GM18520 (cell line): ENCODE measurements around the gene RASAL2.

Source experiments
- ATAC-seq: cut with Tn5 transposase; IDR thresholded peaks from one replicate; pipeline ENCODE4 v1.9.1; 2021; ENCODE audit not compliant: unreplicated experiment

RASAL2 gene

GRCh38 chr1:178483251-178483957 is 389.5 kb downstream of the RASAL2 start:
- ATAC-seq, result no peak

DNA sequence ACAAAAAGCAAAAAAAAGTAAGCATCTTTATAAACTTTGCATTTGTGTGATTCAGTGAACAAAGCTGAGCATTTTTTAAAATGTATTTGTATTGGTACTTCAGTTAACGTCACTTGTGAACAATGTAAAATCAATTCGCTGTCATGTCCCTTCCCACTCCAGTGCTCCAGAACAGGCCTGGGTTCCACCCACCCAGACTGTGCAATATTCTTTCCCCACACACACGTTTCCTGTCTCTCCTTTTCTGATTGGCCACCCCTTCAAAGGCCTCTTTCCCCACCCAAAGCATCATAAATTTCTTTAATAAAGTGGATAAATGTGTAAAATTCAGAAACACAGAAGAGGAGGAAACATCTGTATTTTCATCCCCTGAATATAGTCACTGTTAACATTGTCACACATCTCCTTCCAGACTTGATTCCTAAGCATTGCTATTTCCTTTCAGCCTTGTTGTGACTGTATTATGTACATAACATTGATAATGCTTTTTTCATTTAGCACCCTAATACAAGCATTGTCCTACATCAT is 390.9 kb downstream of the RASAL2 start:
- ATAC-seq, result no peak

DNA sequence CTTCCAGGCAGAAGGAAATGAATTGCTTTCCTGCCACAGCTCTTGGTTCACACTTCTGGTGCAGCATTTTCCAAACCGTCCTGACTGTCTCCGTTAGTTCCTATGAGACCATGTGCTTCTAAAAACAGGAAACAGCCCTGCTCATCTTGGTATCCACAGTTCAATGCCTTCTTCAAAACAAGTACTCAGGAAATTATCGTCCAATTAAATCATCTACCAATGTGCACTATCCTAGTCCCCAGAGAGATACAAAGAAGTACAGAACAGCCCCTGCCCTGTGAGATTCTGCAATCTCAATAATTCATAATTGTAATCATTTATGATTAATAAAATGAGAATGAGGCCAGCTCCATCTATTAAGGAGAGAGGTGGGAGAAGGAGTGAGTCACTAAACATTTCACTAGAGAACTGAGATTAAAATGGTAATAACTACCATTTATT is 391.7 kb downstream of the RASAL2 start:
- no peak for ATAC-seq

GRCh38 chr1:178486100-178487069 is 392.5 kb downstream of the RASAL2 start:
- ATAC-seq, result no peak

DNA sequence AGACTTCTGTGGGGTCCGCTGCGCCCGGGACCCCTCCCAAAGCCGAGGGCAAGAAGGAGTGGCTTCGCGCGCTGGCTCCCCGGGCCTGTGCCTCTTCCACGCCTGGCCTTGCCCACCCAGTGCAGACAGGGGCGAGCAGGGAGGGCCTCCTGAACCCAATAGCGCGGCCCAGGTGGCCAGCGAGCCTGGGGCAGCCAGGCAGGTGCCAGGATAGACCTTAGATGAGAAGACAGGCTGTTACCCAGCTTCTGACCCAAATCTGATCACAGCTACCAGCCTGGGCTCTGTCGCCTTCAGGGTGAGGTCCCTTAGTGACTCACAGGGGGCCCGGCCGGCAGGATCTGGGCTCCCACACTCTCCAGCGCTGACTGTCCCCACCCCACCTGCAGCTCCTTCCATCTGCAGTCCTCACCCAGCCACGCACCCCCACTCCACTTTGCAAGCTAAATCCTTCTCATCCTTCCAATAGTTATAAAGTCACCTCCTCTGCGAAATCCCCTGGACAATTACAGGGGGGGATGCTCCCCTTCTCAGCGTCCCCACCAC is 393.2 kb downstream of the RASAL2 start:
- ATAC-seq, result no peak

- ATAC-seq, result no peak
These were observed 394.5 kb downstream of the RASAL2 start for GRCh38 chr1:178488393-178488792.

- ATAC-seq, result no peak
These were observed 395.5 kb downstream of the RASAL2 start for GRCh38 chr1:178489399-178489798.

GRCh38 chr1:178490136-178490535 is 396.2 kb downstream of the RASAL2 start:
- ATAC-seq, result no peak

DNA sequence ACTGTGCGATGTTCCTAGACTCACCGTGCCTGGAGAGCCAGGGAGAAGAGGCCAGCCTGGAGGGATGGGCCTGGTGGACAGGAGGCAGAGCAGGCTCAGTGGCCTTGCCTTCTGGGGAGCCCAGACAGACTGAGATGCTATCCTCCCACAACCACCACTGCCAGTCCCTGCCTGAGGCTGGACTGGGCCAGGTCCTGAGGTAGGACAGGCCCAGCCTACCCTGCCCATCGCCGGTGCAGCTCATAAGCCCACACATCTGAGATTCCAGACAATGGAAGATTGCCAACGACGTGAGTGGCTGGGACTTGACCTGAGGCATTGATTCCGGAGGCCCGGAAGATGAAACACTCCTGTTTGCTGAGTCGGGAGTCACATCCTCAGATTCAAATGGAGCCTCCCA is 397.1 kb downstream of the RASAL2 start:
- no peak for ATAC-seq

DNA sequence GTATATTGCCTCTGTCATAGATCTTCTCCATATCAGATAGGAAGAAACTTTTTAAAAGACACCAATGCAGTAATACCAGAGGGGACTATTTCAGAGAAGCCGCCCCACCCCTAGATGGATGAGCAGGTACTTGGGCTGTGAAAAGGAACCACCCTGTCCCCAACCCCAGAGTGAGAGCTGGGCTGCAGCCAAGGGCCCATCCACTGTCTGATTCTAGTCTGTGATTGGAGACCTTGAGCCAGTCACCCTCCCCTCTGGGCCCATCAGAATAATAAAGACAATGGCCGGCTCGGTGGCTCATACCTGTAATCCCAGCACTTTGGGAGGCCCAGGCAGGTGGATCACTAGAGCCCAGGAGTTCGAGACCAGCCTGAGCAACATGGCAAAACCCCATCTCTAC is 397.8 kb downstream of the RASAL2 start:
- no peak for ATAC-seq

DNA sequence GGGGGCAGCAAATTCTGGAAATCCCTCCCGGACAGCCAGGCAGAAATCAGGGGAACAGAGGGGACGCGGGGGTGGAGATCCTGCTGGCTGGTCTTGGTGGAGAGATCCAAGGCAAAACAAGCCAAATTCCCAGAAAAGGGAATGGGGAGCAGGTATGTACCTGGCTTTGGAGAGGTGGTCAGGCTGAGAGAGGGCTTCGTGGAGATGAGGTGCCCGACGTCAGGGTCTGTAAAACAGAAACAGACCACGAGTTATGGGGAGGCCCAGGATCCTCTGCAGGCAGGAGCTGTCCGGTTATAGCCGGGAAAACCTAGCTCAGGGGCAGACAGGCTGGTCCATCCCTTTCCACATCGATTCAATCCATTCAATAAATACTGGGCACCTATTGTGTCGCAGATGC is 398.4 kb downstream of the RASAL2 start:
- no peak for ATAC-seq

- no peak for ATAC-seq
These were observed 399.4 kb downstream of the RASAL2 start for GRCh38 chr1:178493301-178493741.

DNA sequence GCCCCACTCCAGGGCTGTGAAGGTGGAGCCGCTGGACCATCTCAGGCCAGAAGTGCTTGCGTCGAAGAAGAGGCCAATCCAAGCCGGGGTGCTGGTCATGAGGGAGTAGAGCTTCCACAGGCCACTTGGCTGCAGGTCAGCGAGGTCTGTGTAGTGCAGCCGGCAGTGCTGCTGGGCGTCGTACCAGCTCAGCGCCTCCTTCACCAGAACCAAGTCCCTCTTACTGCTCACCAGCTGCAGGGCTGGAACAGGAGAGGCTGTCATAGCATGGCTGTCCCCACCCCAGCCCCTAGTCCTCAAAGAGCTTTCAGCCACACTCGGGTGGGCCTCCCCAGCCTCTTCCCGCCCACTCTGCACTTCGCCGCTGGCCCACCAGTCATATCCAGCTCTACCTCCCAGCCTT is 400.7 kb downstream of the RASAL2 start:
- ATAC-seq, result no peak

DNA sequence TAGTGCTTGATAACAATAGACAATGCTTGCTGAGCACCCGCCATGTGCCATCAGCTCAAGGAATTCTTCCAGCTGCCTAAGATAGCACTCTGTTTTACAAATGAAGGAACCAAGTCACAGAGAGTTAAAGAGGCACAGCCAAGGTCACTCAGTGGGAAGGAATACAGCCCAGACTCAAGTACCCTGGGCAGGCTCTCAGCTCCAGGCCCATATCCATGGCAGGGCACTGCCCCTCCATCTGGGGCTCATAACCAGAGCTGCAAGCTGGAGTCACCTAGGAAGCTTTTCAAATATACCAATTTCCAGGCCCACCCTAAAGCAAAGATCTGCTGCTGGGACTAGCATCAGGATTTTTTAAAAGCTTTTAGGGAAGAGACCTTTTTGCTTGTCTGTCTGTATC is 401.3 kb downstream of the RASAL2 start:
- ATAC-seq, result no peak

DNA sequence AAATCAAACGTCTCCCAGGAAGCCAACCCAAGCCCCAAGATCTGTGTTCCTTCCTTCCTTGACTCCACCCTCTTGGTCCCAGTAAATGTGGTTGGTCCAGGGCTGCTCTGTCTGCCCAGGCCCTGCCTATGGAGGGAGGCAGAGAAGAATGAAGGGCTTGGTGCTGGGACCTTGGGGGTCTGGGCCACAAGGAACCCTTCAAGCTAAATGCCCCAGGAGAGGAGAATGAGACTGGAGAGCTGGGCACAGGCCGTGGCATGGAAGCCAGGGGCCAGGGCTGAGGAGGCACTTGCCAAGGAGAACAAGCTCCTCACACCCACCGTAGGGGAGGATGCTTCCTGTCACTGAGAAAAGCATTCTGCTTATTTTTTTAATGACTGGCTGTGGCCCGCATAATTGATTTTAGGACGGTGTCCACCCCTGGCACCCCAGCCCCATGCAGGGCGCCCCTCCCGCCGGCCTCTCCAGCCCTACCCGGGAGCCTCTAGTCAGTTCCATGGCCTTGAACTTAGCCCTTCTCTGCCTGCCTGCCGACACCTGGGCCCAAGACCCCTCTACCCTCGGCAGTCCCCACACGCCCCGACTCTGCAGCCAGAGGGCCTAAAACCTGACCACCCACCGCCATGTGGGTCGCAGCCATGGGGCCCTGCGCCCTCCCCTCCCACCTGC is 402.0 kb downstream of the RASAL2 start:
- ATAC-seq, result no peak

DNA sequence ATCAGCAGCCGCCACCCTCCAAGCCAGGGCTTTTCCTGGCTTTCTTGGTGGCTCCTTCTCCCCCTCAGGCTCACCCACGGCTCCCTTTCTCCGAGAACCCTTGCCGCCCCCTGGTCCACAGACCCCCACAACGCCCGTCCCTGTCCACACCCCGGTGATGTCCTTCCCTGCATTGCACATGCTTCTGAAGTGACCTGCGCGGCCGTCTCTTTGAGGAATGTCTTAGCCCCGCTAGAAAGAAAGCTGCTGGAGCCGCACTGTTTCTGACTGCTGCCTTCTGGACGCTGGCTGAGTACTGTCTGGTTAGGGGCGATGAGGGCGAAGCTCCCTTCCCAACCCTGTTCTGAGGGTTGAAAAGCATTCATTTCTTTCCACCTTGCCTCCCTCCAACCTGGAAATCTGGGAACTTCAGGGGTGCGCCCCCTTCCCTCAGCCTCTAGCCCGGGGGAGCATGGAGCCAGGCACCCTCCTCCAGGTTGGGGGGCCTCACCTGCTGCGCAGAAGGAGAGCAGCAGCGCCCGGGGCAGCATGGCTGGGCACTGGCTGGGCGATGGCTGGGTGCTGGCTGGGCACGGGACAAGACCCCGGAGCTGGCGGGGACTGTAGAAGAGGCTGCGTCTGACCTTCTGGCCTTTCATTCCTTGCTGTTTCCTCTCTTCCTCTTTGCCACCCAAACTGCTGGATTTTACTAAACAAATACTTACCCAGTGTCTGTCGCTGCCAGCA is 402.7 kb downstream of the RASAL2 start, which contains the start of gene CLEC20A:
Gene CLEC20A (minus strand): TSS at position 555 of the 726 bp plus-strand sequence. CDS start 25 bp downstream, at position 530.
- ATAC-seq, result no peak

GRCh38 chr1:178497903-178498478 is 404.1 kb downstream of the RASAL2 start:
- ATAC-seq, result no peak

DNA sequence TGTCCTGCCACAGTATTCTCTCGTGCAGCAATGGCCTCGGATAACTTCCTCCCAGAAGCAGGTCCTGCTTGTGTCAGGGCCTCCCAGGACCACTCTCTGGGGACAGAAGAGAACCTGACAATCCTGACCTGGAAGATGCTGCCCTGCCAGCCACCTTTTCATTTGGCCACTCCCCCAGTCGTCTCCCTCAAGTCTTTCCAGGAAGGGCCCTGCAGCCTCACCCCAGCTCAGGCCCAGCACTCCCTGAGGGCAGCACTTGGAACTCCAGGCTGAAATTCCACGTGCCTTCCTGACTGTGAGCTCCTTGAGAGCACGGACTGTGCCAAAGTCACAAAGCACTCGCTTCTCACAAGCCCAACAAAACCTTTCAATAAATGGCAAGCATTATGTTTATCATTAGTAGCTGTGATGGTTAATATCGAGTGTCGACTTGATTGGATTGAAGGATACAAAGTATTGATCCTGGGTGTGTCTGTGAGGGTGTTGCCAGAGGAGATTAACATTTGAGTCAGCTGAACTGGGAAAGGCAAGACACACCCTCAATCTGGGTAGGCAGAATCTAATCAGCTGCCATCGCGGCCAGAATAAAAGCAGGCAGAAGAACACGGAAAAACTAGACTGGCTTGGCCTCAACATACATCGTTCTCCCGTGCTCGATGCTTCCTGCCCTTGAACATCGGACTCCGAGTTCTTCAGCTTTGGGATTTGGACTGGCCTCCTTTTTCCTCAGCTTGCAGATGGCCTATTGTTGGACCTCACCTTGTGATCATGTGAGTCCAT is 405.2 kb downstream of the RASAL2 start:
- ATAC-seq, result no peak
